Sigmoid colon (tissue), 4 donors: ENCODE measurements around the gene CCDC152.

Experiments
- EP300 ChIP-seq, 4 donors: sonication (generic); formaldehyde crosslinking; IDR thresholded peaks; one replicate each; pipeline ENCODE4 v1.6.1; 2017; ENCODE audit warnings: antibody characterized with exemption in 4 of 4
- POLR2A ChIP-seq, 2 donors: fragments of 450-650 bp; IDR thresholded peaks; one replicate each; pipeline ENCODE4 v1.6.1; 2016; ENCODE audit warnings: antibody characterized with exemption in 2 of 2, mild to moderate bottlenecking in 2 of 2, moderate library complexity in 2 of 2
- TF ChIP-seq, protein P1 (sequence below), 4 experiments: fragments of 450-650 bp in 3 of 4; fragments of 200-600 bp in 1 of 4; IDR thresholded peaks; one replicate each; pipeline ENCODE4 v1.5.1; 2016 to 2019; ENCODE audit warnings: antibody characterized with exemption in 4 of 4, mild to moderate bottlenecking in 3 of 4, moderate library complexity in 2 of 4

DNA sequence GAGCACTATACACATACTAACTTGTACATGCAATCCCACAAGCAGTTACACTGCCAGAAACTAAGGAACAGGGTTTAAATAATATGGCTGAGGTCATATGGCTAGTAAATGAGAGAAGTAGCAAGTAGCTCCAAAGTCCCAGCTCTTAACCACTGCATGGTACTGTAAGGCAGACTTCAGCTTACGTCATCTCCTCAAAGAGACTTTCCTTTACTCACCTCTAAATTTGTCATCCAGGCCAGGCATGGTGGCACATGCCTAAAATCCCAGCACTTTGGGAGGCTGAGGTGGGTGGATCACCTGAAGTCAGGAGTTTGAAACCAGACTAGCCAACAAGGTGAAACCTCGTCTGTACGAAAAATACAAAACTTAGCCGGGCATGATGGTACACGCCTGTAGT, 75.4 kb downstream of the CCDC152 start:
- TF ChIP-seq, protein P1, sequence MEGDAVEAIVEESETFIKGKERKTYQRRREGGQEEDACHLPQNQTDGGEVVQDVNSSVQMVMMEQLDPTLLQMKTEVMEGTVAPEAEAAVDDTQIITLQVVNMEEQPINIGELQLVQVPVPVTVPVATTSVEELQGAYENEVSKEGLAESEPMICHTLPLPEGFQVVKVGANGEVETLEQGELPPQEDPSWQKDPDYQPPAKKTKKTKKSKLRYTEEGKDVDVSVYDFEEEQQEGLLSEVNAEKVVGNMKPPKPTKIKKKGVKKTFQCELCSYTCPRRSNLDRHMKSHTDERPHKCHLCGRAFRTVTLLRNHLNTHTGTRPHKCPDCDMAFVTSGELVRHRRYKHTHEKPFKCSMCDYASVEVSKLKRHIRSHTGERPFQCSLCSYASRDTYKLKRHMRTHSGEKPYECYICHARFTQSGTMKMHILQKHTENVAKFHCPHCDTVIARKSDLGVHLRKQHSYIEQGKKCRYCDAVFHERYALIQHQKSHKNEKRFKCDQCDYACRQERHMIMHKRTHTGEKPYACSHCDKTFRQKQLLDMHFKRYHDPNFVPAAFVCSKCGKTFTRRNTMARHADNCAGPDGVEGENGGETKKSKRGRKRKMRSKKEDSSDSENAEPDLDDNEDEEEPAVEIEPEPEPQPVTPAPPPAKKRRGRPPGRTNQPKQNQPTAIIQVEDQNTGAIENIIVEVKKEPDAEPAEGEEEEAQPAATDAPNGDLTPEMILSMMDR (IDR thresholded peaks at IDR 0.05), result no peak
- TF ChIP-seq POLR2A (IDR thresholded peaks at IDR 0.05), result no peak
- no peak for TF ChIP-seq EP300 (IDR thresholded peaks at IDR 0.05)
